Effector memory CD8-positive, alpha-beta T cell (primary cell): ENCODE measurements around the gene CPLX1.

Source experiments
- ATAC-seq: fragments of 150-1000 bp; cut with Tn5 transposase; replicated peaks from 2 replicates; pipeline ENCODE4 v1.10.0; 2021; ENCODE audit warnings: mild to moderate bottlenecking, moderate library complexity
- DNase-seq, 3 experiments: peaks; one replicate each; pipeline ENCODE4 v3.0.0; 2021
- H3K27ac Mint-ChIP-seq, 2 donors: one replicate each; pipeline ENCODE4 v1.8.0; 2022; ENCODE audit warnings: mild to moderate bottlenecking in 2 of 2, mixed read lengths in 2 of 2, moderate library complexity in 2 of 2
- H3K27me3 Mint-ChIP-seq, 2 donors: one replicate each; pipeline ENCODE4 v1.8.0; 2022; ENCODE audit warnings: mixed read lengths in 2 of 2
- H3K36me3 Mint-ChIP-seq: one replicate; pipeline ENCODE4 v1.8.0; 2022; ENCODE audit warnings: mild to moderate bottlenecking, moderate library complexity, mixed read lengths; ENCODE audit not compliant: insufficient read depth
- H3K4me1 Mint-ChIP-seq, 2 donors: one replicate each; pipeline ENCODE4 v1.8.0; 2022; ENCODE audit warnings: low read depth in 2 of 2, mixed read lengths in 2 of 2
- H3K4me3 Mint-ChIP-seq, 2 donors: one replicate each; pipeline ENCODE4 v1.8.0; 2022; ENCODE audit warnings: mild to moderate bottlenecking in 2 of 2, mixed read lengths in 2 of 2, moderate library complexity in 2 of 2
- H3K9me3 Mint-ChIP-seq, 2 donors: one replicate each; pipeline ENCODE4 v1.8.0; 2022; ENCODE audit warnings: mixed read lengths in 2 of 2
- total RNA-seq, 9 experiments: gene quantifications; one replicate each; lab custom pipeline; 2026; lab: John Stamatoyannopoulos, UW

Gene CPLX1
- 0 to 1.0 (median 0.36) reads per million in 9 experiments for total RNA-seq

- peaks cover 36 to 72% of the 10 kb centered on the region in 2 donors for H3K27me3 Mint-ChIP-seq
Observed at GRCh38 chr4:825971-826330, at the start of gene CPLX1. Gene CPLX1 (minus strand): TSS chr4:826129. CDS start chr4:824522, 1,607 bp downstream.

GRCh38 chr4:874971-875817 is 49.3 kb upstream of the CPLX1 start:
- Mint-ChIP-seq H3K27ac (peak overlapping the region in 1 of 2 donors; percentile 80), H3K9me3 (no peaks in the 10 kb centered on the region), H3K4me3 (no peak overlapping the region), H3K4me1 (peaks cover 22 to 25% of the 10 kb centered on the region in 2 donors), H3K27me3 (no peaks in the 10 kb centered on the region), H3K36me3 (peaks cover 48% of the 10 kb centered on the region)
- ATAC-seq (no peak), DNase-seq (no peak)

More at GRCh38 chr4:825971-826330, at the start of gene CPLX1:
- H3K4me1 Mint-ChIP-seq = no peaks in the 10 kb centered on the region
- no peaks in the 10 kb centered on the region for H3K9me3 Mint-ChIP-seq
- ATAC-seq (peak; percentile 46), DNase-seq (no peak)
- no peak within 1 kb of the TSS for H3K27ac Mint-ChIP-seq
- H3K36me3 Mint-ChIP-seq = no peaks in the 10 kb centered on the region
- H3K4me3 Mint-ChIP-seq = peak within 1 kb of the TSS; percentile 64 to 66

GRCh38 chr4:874056-874455 is 48.1 kb upstream of the CPLX1 start:
- ATAC-seq (no peak), DNase-seq (no peak)
- Mint-ChIP-seq H3K36me3 (peaks cover 42% of the 10 kb centered on the region), H3K4me3 (no peak overlapping the region), H3K9me3 (no peaks in the 10 kb centered on the region), H3K27ac (no peak overlapping the region), H3K27me3 (no peaks in the 10 kb centered on the region), H3K4me1 (peaks cover 11 to 13% of the 10 kb centered on the region in 2 donors)

GRCh38 chr4:872241-872981 is 46.5 kb upstream of the CPLX1 start:
- Mint-ChIP-seq H3K9me3 (no peaks in the 10 kb centered on the region), H3K27ac (no peak overlapping the region), H3K4me1 (peaks cover 0 to 5% of the 10 kb centered on the region in 2 donors), H3K4me3 (no peak overlapping the region), H3K27me3 (no peaks in the 10 kb centered on the region), H3K36me3 (peaks cover 32% of the 10 kb centered on the region)
- DNase-seq (no peak), ATAC-seq (no peak)

- DNase-seq = no peak
- no peak overlapping the region for H3K27ac Mint-ChIP-seq
- H3K27me3 Mint-ChIP-seq = no peaks in the 10 kb centered on the region
- H3K36me3 Mint-ChIP-seq = peaks cover 31% of the 10 kb centered on the region
- H3K9me3 Mint-ChIP-seq = no peaks in the 10 kb centered on the region
- no peak for ATAC-seq
- no peak overlapping the region for H3K4me3 Mint-ChIP-seq
- peaks cover 0 to 5% of the 10 kb centered on the region in 2 donors for H3K4me1 Mint-ChIP-seq
Observed at GRCh38 chr4:871484-871883, 45.6 kb upstream of the CPLX1 start.

- Mint-ChIP-seq H3K27ac (peak overlapping the region in 1 of 2 donors; percentile 12), H3K4me1 (peaks cover 0 to 6% of the 10 kb centered on the region in 2 donors), H3K4me3 (no peak overlapping the region), H3K27me3 (no peaks in the 10 kb centered on the region), H3K36me3 (peaks cover 31% of the 10 kb centered on the region), H3K9me3 (no peaks in the 10 kb centered on the region)
- no peak for DNase-seq
- ATAC-seq = no peak
Observed at GRCh38 chr4:870951-871350, 45.0 kb upstream of the CPLX1 start.

GRCh38 chr4:869776-870175 is 43.8 kb upstream of the CPLX1 start:
- DNase-seq = no peak
- Mint-ChIP-seq H3K4me3 (no peak overlapping the region), H3K36me3 (peaks cover 32% of the 10 kb centered on the region), H3K4me1 (peaks cover 0 to 6% of the 10 kb centered on the region in 2 donors), H3K9me3 (no peaks in the 10 kb centered on the region), H3K27ac (no peak overlapping the region), H3K27me3 (no peaks in the 10 kb centered on the region)
- no peak for ATAC-seq

GRCh38 chr4:868421-868820 is 42.5 kb upstream of the CPLX1 start:
- no peaks in the 10 kb centered on the region for H3K27me3 Mint-ChIP-seq
- ATAC-seq = no peak
- H3K27ac Mint-ChIP-seq = no peak overlapping the region
- peaks cover 0 to 1% of the 10 kb centered on the region in 2 donors for H3K4me1 Mint-ChIP-seq
- no peak for DNase-seq
- no peak overlapping the region for H3K4me3 Mint-ChIP-seq
- H3K36me3 Mint-ChIP-seq = peaks cover 39% of the 10 kb centered on the region
- H3K9me3 Mint-ChIP-seq = no peaks in the 10 kb centered on the region

- Mint-ChIP-seq H3K27ac (peak overlapping the region in 1 of 2 donors; percentile 26), H3K4me3 (peak overlapping the region in 1 of 2 donors; percentile 38), H3K36me3 (peaks cover 40% of the 10 kb centered on the region), H3K9me3 (no peaks in the 10 kb centered on the region), H3K27me3 (no peaks in the 10 kb centered on the region), H3K4me1 (peaks cover 0 to 1% of the 10 kb centered on the region in 2 donors)
- DNase-seq (no peak), ATAC-seq (no peak)
Observed at GRCh38 chr4:867526-868250, 41.8 kb upstream of the CPLX1 start.

GRCh38 chr4:866761-867390 is 40.9 kb upstream of the CPLX1 start:
- no peak for ATAC-seq
- H3K4me3 Mint-ChIP-seq = no peak overlapping the region
- H3K4me1 Mint-ChIP-seq = peaks cover 0 to 1% of the 10 kb centered on the region in 2 donors
- DNase-seq = no peak
- H3K9me3 Mint-ChIP-seq = no peaks in the 10 kb centered on the region
- no peaks in the 10 kb centered on the region for H3K27me3 Mint-ChIP-seq
- H3K27ac Mint-ChIP-seq = peak overlapping the region in 1 of 2 donors; percentile 26
- H3K36me3 Mint-ChIP-seq = peaks cover 42% of the 10 kb centered on the region

GRCh38 chr4:866068-866760 is 40.3 kb upstream of the CPLX1 start:
- no peak for ATAC-seq
- H3K27me3 Mint-ChIP-seq = no peaks in the 10 kb centered on the region
- H3K4me1 Mint-ChIP-seq = peaks cover 0 to 1% of the 10 kb centered on the region in 2 donors
- no peaks in the 10 kb centered on the region for H3K9me3 Mint-ChIP-seq
- no peak for DNase-seq
- no peak overlapping the region for H3K4me3 Mint-ChIP-seq
- no peak overlapping the region for H3K27ac Mint-ChIP-seq
- H3K36me3 Mint-ChIP-seq = peaks cover 43% of the 10 kb centered on the region

- Mint-ChIP-seq H3K36me3 (peaks cover 48% of the 10 kb centered on the region), H3K9me3 (no peaks in the 10 kb centered on the region), H3K4me3 (no peak overlapping the region), H3K4me1 (peaks cover 0 to 1% of the 10 kb centered on the region in 2 donors), H3K27me3 (no peaks in the 10 kb centered on the region), H3K27ac (no peak overlapping the region)
- DNase-seq = no peak
- no peak for ATAC-seq
Observed at GRCh38 chr4:865572-865971, 39.6 kb upstream of the CPLX1 start.
